Activated naive CD4-positive, alpha-beta T cell treated with anti-CD3 and anti-CD28 coated beads, Interleukin-2, amount 50 U/mL, for 16 hours (primary cell): ENCODE results near the gene RPS27A.
A peak's percentile ranks its signal among the peaks of the same experiment; 100 is the strongest.
"Not testable (repeated sequence)": the region's sequence is repeated elsewhere in the genome, so short reads cannot be mapped to it uniquely, and the experiment has no call there.

Experiments
- DNase-seq: peaks from one replicate; pipeline ENCODE4 v3.0.0-alpha.2; 2020

The RPS27A gene

GRCh38 chr2:55232084-55232862 is at the start of gene RPS27A, which contains the start of gene CLHC1:
Gene RPS27A, plus strand, starts transcription at chr2:55232688. Its CDS starts 137 bp downstream, at chr2:55232825.
Gene CLHC1, minus strand, starts transcription at chr2:55232293. Its CDS starts 9,882 bp downstream, at chr2:55222411.
- DNase-seq, result peak; percentile 95

- not testable (repeated sequence) for DNase-seq
These were observed 45.7 kb upstream of the RPS27A start for GRCh38 chr2:55186837-55187236.

- not testable (repeated sequence) for DNase-seq
These were observed 40.6 kb upstream of the RPS27A start for GRCh38 chr2:55191888-55192287.

GRCh38 chr2:55196526-55196925 is 36.0 kb upstream of the RPS27A start:
- no peak for DNase-seq

- DNase-seq, result no peak
These were observed 32.1 kb upstream of the RPS27A start for GRCh38 chr2:55200416-55200815.

- no peak for DNase-seq
These were observed 28.0 kb upstream of the RPS27A start for GRCh38 chr2:55204536-55204935.

- no peak for DNase-seq
These were observed 27.5 kb upstream of the RPS27A start for GRCh38 chr2:55204950-55205349.

GRCh38 chr2:55213822-55214221 is 18.7 kb upstream of the RPS27A start:
- no peak for DNase-seq

GRCh38 chr2:55223958-55224760 is 8.3 kb upstream of the RPS27A start:
- DNase-seq, result no peak

GRCh38 chr2:55224761-55225261 is 7.7 kb upstream of the RPS27A start:
- no peak for DNase-seq

- no peak for DNase-seq
These were observed 6.9 kb upstream of the RPS27A start for GRCh38 chr2:55225481-55226020.

GRCh38 chr2:55227437-55228225 is 4.9 kb upstream of the RPS27A start:
- not testable (repeated sequence) for DNase-seq

GRCh38 chr2:55228226-55228563 is 4.3 kb upstream of the RPS27A start:
- DNase-seq, result no peak

- no peak for DNase-seq
These were observed 3.3 kb upstream of the RPS27A start for GRCh38 chr2:55229221-55229620.

- DNase-seq, result no peak
These were observed 1.9 kb upstream of the RPS27A start for GRCh38 chr2:55230551-55230950.

GRCh38 chr2:55231546-55232083 is 873 bp upstream of the RPS27A start:
- DNase-seq, result no peak

- peak; percentile 52 for DNase-seq
These were observed 572 bp downstream of the RPS27A start for GRCh38 chr2:55232863-55233657.

GRCh38 chr2:55233658-55233940 is 1.1 kb downstream of the RPS27A start:
- no peak for DNase-seq

- no peak for DNase-seq
These were observed 3.4 kb downstream of the RPS27A start for GRCh38 chr2:55235724-55236538.

- no peak for DNase-seq
These were observed 4.6 kb downstream of the RPS27A start for GRCh38 chr2:55236992-55237543.
